T follicular helper cell (primary cell): Measurements from ENCODE around the gene DCC.

Experiments
- DNase-seq: peaks from one replicate; pipeline ENCODE4 v3.0.0-alpha.2; 2020; ENCODE audit warnings: low read depth

DCC gene

GRCh38 chr18:52504589-52504988, 164.6 kb downstream of the DCC start:
- DNase-seq, result no peak

GRCh38 chr18:52510139-52510538, 170.1 kb downstream of the DCC start:
- no peak for DNase-seq

DNA sequence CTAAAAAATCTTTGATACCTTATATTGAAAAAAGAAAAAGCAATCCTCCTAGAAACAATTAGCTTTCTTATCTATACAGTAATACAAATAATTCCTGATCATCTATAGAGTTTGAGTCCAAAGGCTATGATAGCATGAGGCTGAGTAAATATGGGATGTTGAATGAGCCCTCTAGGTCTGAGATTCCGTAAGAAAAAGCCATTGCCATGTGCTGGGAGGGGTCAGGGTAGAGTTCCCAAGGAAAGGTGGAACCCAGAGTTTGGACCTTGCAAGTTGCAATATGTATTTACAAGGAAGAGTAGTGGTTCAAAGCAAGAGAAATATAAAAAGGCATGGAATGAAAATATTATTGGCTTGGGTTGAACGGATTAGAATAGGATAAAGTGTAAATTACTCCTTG, 178.1 kb downstream of the DCC start:
- DNase-seq, result no peak

GRCh38 chr18:52519021-52519420, 179.0 kb downstream of the DCC start:
- DNase-seq, result no peak

DNA sequence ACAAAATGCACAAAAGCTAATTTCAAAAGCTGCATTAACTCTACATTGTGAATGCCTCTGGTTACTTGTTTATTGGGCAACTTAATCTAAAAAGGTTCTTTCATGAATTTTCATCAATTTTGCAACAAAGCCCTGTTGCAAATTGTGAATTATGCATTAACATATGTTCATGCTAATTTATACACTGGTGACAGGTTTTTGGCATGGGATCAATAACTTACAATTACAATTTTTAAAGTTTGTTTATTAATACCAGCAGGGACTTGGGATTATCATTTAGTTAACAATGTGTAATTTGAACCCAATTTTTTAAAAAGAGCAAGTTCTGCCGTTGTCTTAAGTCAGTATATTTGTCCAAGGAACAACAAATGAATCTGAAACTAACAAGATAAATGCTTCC, 183.6 kb downstream of the DCC start:
- no peak for DNase-seq

DNA sequence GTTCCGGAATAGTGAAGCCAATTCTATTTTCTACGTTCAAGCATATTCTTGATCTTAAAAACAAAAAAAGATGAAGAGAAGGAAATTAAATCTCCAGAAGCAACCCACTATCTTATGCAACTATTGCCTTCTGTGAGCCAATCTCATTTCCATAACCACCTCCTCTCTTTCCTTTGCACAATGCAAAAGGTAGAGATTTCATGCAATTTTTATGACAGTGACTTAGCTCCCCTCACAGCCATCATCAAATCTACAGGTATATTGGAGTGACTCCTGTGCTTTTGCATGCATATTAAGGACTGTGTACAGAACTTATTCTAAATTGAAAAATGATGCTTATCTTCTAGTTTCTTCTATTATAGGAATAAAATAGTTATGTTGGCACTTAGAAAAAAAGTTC, 191.8 kb downstream of the DCC start:
- no peak for DNase-seq

DNA sequence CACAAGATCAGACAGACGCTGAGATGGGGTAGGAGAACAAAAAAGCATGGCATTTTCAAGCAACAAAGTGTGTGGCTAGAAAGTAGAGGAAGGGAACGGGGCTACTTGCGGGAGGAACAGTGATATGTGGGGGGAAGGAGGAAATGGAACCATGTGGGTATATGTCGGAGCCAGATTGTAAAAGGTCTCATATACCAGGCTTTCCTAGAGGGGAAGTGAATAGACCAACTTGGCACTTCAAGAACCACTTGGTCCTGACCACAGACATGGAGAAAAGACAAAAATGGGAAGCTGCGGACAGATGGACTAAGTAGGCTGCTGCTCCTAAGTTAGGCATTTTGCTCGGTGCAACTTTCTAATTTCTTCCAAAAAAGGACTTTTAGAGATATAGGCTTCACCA, 196.0 kb downstream of the DCC start:
- DNase-seq, result no peak

DNA sequence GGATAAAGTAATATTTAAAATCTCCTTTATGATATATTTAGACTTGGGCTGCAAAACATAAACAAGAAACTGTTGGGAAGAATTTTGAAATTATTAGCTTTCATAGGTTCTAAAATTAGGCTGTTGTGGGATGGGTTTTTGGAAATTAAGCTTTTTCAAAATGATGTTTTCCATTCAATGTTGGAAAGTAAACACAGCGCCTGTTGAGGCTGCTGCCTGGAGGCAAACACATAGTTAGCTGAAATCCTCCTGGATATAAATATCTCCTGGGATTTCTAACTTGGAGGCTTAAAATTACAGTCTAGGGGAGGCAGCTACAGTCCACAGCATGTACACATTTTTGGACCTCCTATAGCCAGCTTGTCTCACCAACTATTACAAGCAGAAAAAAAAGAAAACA, 197.3 kb downstream of the DCC start:
- DNase-seq, result no peak

- no peak for DNase-seq
Measured at GRCh38 chr18:52541056-52541455, 201.1 kb downstream of the DCC start.

GRCh38 chr18:52544086-52544485, 204.1 kb downstream of the DCC start:
- DNase-seq, result no peak

DNA sequence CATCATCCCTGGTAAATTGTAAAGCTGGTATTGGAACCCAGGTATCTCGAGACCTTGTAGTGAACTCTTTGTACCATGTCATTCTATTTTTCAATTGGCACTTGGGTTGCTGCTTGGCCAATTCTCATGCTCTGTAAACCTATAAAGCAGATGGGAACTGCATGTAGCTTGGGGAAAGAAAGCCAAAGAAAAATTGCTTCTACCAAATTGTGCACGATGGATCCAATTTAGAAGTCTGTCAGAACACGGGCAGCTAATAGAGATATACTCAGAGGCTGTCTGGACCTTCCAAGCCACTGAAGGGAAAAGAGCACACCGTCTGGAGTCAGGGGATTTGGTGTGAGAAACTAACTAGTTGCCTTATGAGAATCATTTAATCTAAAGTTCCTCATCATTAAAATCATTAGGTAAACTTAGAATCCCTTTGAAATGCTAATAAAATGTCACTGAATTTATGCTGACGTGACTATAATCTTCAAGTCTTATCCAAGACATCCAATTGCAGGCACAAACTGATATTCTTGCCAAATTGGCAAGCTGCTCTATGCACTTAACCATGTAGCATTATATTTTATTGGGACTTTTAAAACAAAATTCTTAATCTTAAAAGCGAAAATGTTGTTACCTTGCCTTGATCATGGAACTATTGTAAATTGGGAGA, 206.8 kb downstream of the DCC start:
- no peak for DNase-seq

DNA sequence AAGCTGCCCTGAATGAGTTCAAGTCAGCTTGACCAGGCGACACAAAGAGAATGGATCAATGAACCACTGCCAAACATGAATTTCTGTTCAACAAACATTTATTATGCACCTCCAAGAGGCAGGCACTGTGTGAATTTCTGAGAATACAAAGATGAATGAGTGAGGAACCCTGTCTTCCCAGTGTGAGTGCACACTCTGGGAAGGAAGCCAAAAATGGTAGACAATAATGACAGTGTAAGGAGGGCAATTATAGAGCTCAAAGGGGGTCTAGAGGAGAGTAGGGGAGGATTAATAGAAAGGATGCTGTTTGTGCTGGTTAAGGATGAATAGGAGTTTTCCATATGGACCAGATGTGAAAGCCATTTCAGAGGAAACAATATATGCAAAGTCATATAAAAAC, 213.4 kb downstream of the DCC start:
- DNase-seq, result no peak

DNA sequence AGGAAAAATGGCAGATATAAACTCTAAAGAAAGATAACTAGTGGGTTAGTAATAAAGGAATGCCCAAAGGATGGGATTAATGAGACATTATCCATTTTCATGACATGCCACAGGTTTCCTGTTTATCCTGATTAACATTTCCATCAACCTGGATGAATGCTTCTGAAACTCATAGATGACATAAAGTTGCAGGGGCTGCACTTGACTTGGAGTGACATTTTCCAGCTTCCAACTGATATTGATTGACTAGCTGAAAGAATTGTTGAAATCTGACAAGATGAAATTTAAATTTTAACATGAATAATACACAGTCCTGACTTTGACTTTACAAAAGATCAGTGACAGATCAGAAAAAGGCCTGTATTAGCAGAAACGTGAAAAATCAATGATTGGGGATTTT, 214.2 kb downstream of the DCC start:
- no peak for DNase-seq

- DNase-seq, result no peak
Measured at GRCh38 chr18:52567360-52567759, 227.4 kb downstream of the DCC start.

GRCh38 chr18:52569492-52569891, 229.5 kb downstream of the DCC start:
- DNase-seq, result no peak

DNA sequence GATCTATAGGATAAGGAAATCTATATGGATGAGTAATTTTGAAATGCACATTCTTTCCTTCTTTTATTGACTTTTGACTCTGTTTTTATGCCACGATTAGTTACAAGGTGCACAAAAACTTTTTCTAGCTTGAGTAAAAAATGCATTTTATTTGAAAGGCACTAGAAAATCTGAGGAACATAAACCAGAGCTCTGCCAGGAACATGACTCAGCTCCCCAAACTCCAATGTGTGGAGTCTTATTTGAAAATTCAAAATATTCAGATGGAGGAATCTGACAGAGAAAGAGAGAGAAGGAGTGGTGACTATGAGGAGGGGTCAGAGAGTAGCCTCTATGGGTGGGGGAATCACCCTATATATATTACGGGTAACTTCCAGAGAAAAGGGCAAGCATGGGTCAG, 231.0 kb downstream of the DCC start:
- no peak for DNase-seq

DNA sequence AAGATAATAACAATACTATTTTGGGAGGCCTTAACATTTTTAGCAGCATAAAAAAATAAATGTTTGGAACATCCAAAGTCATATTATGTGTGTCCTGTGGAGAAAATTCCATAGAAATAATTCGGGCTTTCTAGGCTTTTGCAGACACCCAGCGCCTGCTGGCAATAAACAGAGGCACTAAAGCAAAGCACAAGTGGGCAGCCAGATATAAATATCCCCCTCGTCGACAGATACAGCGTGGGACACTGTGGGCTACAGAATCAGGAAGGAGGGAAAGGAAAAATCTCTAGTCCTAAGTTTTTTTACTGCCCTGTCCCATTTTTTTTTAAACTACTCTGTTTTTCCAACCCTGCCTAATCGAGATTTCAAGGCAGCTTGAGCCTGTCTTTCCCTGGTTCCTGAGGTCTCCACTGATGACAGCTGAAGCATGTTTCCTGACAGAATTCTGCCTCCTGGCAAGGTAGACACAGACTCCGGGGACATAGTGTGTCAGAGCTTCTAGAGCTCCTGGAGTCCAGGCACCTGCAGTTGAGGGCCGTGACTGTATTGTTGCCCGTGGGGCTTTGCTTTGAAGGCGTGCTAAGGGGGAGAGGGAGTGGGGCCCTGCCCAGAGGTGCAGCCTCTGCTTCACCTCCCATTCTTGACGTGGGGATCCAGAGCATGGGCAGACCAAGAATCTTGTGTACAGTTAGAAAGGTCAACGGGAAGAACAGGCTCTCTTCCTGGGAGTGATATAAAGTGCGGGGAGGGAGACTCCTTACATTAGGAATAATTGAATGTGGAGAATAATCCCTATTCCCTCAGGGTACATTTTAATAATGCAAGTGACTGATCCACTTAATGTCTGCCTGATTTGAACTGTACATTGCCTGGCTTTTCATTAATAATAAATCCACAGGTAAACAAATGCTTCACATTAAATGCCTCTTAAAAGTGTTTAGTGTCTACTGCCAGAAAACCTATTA, 232.3 kb downstream of the DCC start:
- DNase-seq, result no peak

GRCh38 chr18:52577795-52578194, 237.8 kb downstream of the DCC start:
- DNase-seq, result no peak

DNA sequence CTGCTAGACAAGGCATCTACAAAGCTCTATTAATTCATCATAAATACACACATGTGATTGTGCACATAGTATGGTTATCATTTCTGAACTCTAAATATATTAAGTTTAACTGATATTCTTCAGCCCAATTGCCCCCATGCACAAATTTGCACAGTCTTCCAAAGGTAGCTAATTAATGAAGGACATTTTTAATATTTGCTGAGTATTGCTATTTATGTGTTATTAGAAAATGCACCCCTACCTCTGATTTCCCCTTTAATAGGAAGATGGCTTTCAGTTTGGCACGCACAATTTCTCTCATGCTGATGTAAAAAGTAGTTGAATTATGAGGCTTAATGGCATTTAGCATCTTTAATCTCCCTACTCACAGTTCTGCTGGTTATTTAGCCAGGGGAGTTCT, 242.1 kb downstream of the DCC start:
- no peak for DNase-seq

DNA sequence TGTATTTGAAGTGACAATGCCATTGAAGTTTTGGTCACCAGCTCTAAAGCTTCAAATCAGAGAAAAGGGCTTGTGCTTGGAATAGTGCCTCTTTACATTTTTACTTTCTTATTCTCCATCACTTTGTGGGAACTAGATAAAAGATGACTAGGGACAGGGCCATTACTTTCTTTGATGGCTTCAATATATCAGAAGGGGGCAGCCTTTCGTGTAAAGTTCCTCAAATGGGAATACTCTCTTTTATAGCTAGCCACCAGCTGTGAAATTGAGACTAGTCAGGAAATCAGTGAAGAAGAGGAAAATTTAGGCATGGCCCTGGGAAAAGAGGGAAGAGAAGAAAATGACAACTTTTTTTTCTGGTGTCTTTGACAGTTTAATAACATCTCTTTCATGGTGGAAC, 242.5 kb downstream of the DCC start:
- no peak for DNase-seq

- no peak for DNase-seq
Measured at GRCh38 chr18:52588931-52589330, 248.9 kb downstream of the DCC start.

DNA sequence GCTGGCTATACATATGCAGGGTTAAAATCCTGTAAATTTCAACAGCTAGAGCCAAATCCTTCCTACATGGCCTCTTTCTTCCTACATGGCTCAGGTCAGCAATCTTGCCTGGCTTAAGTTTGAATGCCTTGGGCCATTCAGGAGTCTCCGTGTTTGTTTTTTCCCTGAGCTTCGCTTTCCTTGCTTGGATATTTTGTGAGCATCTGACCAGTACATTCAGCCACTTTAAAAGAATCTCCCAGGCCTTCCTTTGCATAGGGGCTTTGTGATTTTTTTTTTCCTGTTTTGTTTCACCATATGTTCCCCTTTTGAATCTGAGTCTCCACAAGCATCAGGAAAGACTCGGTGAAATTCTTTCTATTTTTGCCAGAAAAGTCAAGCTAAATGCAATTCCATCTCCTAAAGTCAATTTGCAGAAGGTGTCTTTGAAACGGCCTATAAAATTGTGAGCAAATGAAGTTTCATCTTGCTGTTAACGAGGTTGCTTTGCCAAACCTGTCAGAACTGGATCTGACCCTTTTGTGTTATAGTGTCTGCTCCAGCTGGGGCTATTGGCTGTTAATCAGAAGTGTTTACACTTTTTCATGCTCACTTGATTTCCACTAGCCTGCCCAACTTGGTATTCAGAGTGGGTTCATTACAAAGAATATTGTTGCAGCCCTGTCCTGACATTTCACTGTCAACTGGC, 256.9 kb downstream of the DCC start:
- no peak for DNase-seq

GRCh38 chr18:52598921-52599320, 258.9 kb downstream of the DCC start:
- no peak for DNase-seq
